Thyroid gland (tissue), 4 donors: Measurements from ENCODE around the gene SLC37A1. TPM values are rescaled to one million over a fixed set of nuclear protein-coding genes. Genes with fewer than 3 reads are reported as not detected.

ENCODE experiments used
- DNase-seq, 2 donors: peaks; one replicate each; pipeline ENCODE4 v3.0.0-alpha.2; 2019
- H3K27ac ChIP-seq, 3 donors: fragments of 200-600 bp; sonication (generic); 1 replicate in 2 of 3; 2 replicates in 1 of 3; pipeline ENCODE4 v1.5.1; 2016 to 2019; ENCODE audit warnings: mild to moderate bottlenecking in 1 of 3, moderate library complexity in 1 of 3
- H3K27me3 ChIP-seq: fragments of 200-600 bp; sonication (generic); one replicate; pipeline ENCODE4 v1.5.1; 2019
- H3K36me3 ChIP-seq, 2 donors: fragments of 200-600 bp; sonication (generic); one replicate each; pipeline ENCODE4 v1.5.1; 2016 to 2019
- H3K4me1 ChIP-seq, 2 donors: fragments of 200-600 bp; sonication (generic); one replicate each; pipeline ENCODE4 v1.5.1; 2017 to 2019
- H3K4me3 ChIP-seq, 3 donors: fragments of 200-600 bp; sonication (generic); replicated peaks in 1 of 3; 1 replicate in 2 of 3; 2 replicates in 1 of 3; pipeline ENCODE4 v1.5.1; 2016; ENCODE audit warnings: mild to moderate bottlenecking in 1 of 3
- H3K9me3 ChIP-seq: fragments of 200-600 bp; sonication (generic); one replicate; pipeline ENCODE4 v1.5.1; 2017
- CTCF ChIP-seq, 6 experiments: fragments of 200-600 bp in 3 of 6; fragments of 450-650 bp in 3 of 6; sonication (generic) in 3 of 6; IDR thresholded peaks; one replicate each; pipeline ENCODE4 v1.5.1; 2016 to 2019; ENCODE audit warnings: antibody characterized with exemption in 6 of 6, mild to moderate bottlenecking in 2 of 6, inconsistent platforms in 1 of 6, moderate library complexity in 1 of 6
- POLR2A ChIP-seq, 2 donors: fragments of 450-650 bp; IDR thresholded peaks; one replicate each; pipeline ENCODE4 v1.6.1; 2017; ENCODE audit warnings: antibody characterized with exemption in 2 of 2, mild to moderate bottlenecking in 2 of 2, moderate library complexity in 1 of 2
- WGBS, 2 donors: methylation state at CpG; one replicate each; pipeline ENCODE4 v1.1.5; 2017; 5-methylcytosine and 5-hydroxymethylcytosine counted together
- intact Hi-C: fragments of 100-400 bp; cut with DNase I; formaldehyde crosslinking; loops from one replicate; pipeline ENCODE4 v1.15.1; 2023
- total RNA-seq, 4 donors: library from RNA; depleted of rRNA; stranded (reverse); fragments of >200 nt; gene quantifications; one replicate each; pipeline ENCODE4 v1.2.3, GENCODE V29; 2016

The SLC37A1 gene
- total RNA-seq, 4 donors from 2014 or later = 26.1 to 37.9 (median 34.9) TPM

- Histone ChIP-seq H3K4me3 (no peak overlapping the region), H3K9me3 (no peaks in the 10 kb centered on the region), H3K4me1 (peaks cover 61 to 79% of the 10 kb centered on the region in 2 donors), H3K27ac (peak overlapping the region in 2 of 3 donors; percentile 87 to 94), H3K27me3 (no peaks in the 10 kb centered on the region), H3K36me3 (no peaks in the 10 kb centered on the region)
- TF ChIP-seq POLR2A (IDR thresholded peaks at IDR 0.05) = no peak
- no peak for TF ChIP-seq CTCF (IDR thresholded peaks at IDR 0.05)
- intact Hi-C loops = no loop called here
- 67 to 86% methylated on average over 8 to 13 of the region's 13 CpGs for WGBS, 2 donors
- DNase-seq = no peak
Observed at GRCh38 chr21:42527489-42528158, 14.0 kb downstream of the SLC37A1 start.

GRCh38 chr21:42530167-42530518 lies 16.5 kb downstream of the SLC37A1 start:
- Histone ChIP-seq H3K9me3 (no peaks in the 10 kb centered on the region), H3K4me1 (peaks cover 46 to 65% of the 10 kb centered on the region in 2 donors), H3K27ac (peak overlapping the region; percentile 71 to 82 (median 80)), H3K27me3 (no peaks in the 10 kb centered on the region), H3K36me3 (no peaks in the 10 kb centered on the region), H3K4me3 (no peak overlapping the region)
- DNase-seq = no peak
- intact Hi-C loops = no loop called here
- 93% methylated on average over 5 of the region's 5 CpGs for WGBS, 2 donors
- TF ChIP-seq POLR2A (IDR thresholded peaks at IDR 0.05) (no peak), CTCF (IDR thresholded peaks at IDR 0.05) (no peak)

- peaks cover 43 to 65% of the 10 kb centered on the region in 2 donors for H3K4me1 ChIP-seq
- peak overlapping the region; percentile 71 to 82 (median 80) for H3K27ac ChIP-seq
- DNase-seq = peak; percentile 29 to 39
- no peaks in the 10 kb centered on the region for H3K36me3 ChIP-seq
- no peaks in the 10 kb centered on the region for H3K27me3 ChIP-seq
- WGBS, 2 donors = 85 to 89% methylated on average over 8 of the region's 8 CpGs
- H3K9me3 ChIP-seq = no peaks in the 10 kb centered on the region
- H3K4me3 ChIP-seq = no peak overlapping the region
- intact Hi-C loops = no loop called here
- TF ChIP-seq CTCF (IDR thresholded peaks at IDR 0.05) (no peak), POLR2A (IDR thresholded peaks at IDR 0.05) (no peak)
Observed at GRCh38 chr21:42531771-42532170, 18.1 kb downstream of the SLC37A1 start.

GRCh38 chr21:42532466-42533181 lies 19.0 kb downstream of the SLC37A1 start:
- intact Hi-C loops = no loop called here
- Histone ChIP-seq H3K27ac (peak overlapping the region; percentile 71 to 82 (median 80)), H3K27me3 (no peaks in the 10 kb centered on the region), H3K9me3 (no peaks in the 10 kb centered on the region), H3K4me1 (peaks cover 46 to 65% of the 10 kb centered on the region in 2 donors), H3K36me3 (no peaks in the 10 kb centered on the region), H3K4me3 (no peak overlapping the region)
- WGBS, 2 donors = 73% methylated on average over 16 to 17 of the region's 18 CpGs
- TF ChIP-seq POLR2A (IDR thresholded peaks at IDR 0.05) = peak in 1 of 2 donors; percentile 27
- no peak for TF ChIP-seq CTCF (IDR thresholded peaks at IDR 0.05)
- peak; percentile 83 to 86 for DNase-seq
